Adipocyte (in vitro differentiated cells): ENCODE data around the gene ZNF385A.
"Not testable (repeated sequence)": the region's sequence is repeated elsewhere in the genome, so short reads cannot be mapped to it uniquely, and the experiment has no call there.

ENCODE experiments used
- DNase-seq: peaks from one replicate; pipeline ENCODE4 v3.0.0-alpha.2; 2015; ENCODE audit warnings: low read depth
- H3K27me3 ChIP-seq: replicated peaks from 2 replicates; pipeline ENCODE4 v1.7.0; 2013; ENCODE audit warnings: mild to moderate bottlenecking, low read length, moderate library complexity; ENCODE audit not compliant: control insufficient read depth, insufficient read depth
- H3K36me3 ChIP-seq: 2 replicates; pipeline ENCODE4 v1.7.0; 2013; ENCODE audit warnings: low read length, mild to moderate bottlenecking, moderate library complexity; ENCODE audit not compliant: control insufficient read depth, insufficient read depth, severe bottlenecking
- H3K4me1 ChIP-seq: 2 replicates; pipeline ENCODE4 v1.7.0; 2013; ENCODE audit warnings: mild to moderate bottlenecking, low read length, moderate library complexity; ENCODE audit not compliant: control insufficient read depth, insufficient read depth
- H3K4me3 ChIP-seq: 2 replicates; pipeline ENCODE4 v1.7.0; 2013; ENCODE audit warnings: mild to moderate bottlenecking, low read length, moderate library complexity
- H3K9ac ChIP-seq: 2 replicates; pipeline ENCODE4 v1.7.0; 2013; ENCODE audit warnings: mild to moderate bottlenecking, low read length, moderate library complexity
- H3K9me3 ChIP-seq: 2 replicates; pipeline ENCODE4 v1.7.0; 2013; ENCODE audit warnings: mild to moderate bottlenecking, low read length, moderate library complexity; ENCODE audit not compliant: control insufficient read depth

ZNF385A gene

DNA sequence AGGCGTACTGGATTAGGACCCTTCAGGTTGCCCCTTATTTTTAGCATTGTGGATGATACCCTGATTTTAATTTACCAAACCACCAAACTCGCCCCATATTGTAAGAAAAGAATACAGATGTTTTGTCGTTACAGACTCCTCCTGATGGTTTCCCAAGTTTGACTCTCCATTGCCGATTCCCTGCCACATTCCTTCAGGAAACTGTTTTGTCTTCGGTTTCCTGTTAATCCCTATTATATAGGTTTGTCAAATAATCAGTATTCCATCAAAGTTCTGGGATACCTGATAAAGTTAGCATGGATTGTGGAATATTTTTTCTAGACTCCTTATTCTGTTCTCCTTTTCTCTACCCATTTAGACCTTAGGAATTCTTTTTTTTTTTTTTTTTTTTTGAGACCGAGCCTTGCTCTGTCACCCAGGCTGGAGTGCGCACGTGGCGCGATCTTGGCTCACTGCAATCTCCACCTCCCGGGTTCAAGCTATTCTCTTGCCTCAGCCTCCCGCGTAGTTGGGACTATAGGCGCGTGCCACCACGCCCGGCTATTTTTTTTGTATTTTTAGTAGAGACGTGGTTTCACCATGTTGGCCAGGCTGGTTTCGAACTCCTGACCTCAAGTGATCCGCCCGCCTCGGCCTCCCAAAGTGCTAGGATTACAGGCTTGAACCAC is 59.0 kb downstream of the ZNF385A start:
- not testable (repeated sequence) for DNase-seq, H3K36me3 ChIP-seq, H3K27me3 ChIP-seq, H3K9me3 ChIP-seq
- H3K9ac ChIP-seq = peak overlapping the region; percentile 98
- peaks cover 20% of the 10 kb centered on the region for H3K4me1 ChIP-seq
- H3K4me3 ChIP-seq = peak overlapping the region; percentile 97

DNA sequence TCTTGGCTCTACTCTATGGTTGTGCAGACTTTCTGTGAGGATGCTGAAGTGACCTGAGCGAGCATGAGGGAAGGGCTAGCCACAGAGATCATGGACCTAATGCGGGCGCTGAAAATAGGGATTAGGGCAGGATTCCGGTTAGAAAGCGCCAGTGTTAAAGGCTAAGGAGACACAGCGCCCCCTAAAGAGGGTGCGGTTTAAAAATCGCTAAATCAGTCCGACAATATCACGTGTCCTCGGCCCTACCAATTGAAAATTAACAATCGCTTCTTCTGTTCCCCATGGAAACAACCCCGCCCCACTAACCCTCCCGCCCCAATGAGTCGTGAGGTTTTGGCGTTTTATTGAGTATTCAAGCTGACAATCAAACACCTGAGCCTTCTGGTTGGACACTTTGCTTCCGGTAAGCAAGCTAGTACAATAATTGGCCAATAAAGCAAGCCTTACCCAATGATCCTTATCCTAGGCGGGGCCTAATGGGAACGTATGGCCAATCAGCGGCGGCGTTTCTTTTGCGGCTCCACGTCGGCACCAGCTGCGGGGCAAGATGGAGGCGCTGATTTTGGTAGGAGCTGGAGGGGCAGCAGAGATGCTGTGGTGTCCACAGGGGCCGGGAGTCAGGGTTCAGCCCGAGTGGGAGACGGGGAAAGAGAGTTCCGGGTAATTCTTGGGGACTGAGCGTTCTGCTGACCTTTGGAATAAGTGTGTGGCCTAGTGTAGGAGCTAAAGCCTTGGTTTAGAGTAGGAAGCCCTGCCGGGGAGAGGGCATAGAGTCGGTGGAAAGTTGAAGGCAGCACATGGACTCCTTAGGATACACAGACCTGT is 59.7 kb downstream of the ZNF385A start, which contains the start of gene COPZ1:
Gene COPZ1 (plus strand): TSS at position 515 of the 825 bp plus-strand sequence. CDS start 33 bp downstream, at position 548.
- Histone ChIP-seq H3K9me3 (no peaks in the 10 kb centered on the region), H3K4me1 (peaks cover 17% of the 10 kb centered on the region), H3K9ac (peak within 1 kb of the TSS; percentile 98), H3K4me3 (peak within 1 kb of the TSS; percentile 97), H3K27me3 (no peaks in the 10 kb centered on the region), H3K36me3 (no peaks in the 10 kb centered on the region)
- DNase-seq = peak; percentile 99

DNA sequence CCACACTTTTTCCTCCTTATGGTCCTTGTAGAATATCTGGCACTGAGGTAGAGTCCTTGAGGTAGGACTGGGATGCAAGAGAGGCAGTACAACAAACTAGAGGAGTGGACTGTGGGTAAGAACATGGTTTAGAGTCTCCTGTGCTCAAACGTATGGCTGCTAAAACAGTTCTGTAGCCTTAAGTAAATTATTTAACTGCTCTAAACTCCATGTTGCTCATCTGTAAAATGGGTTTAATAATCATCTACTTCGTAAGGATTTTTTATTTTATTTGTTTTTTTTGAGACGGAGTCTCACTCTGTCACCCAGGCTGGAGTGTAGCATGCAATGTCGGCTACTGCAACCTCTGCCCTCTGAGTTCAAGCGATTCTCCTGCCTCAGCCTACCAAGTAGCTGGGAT is 63.2 kb downstream of the ZNF385A start:
- Histone ChIP-seq H3K9me3 (no peaks in the 10 kb centered on the region), H3K36me3 (no peaks in the 10 kb centered on the region), H3K4me1 (peaks cover 2% of the 10 kb centered on the region), H3K27me3 (no peaks in the 10 kb centered on the region), H3K4me3 (no peak overlapping the region), H3K9ac (no peak overlapping the region)
- DNase-seq = no peak
